ENCODE results near the gene AADACL2. TPM values are rescaled to one million over a fixed set of nuclear protein-coding genes. Genes with fewer than 3 reads are reported as not detected.

AADACL2 gene
- total RNA-seq, 4 donors from 2014 or later = 59.1 to 79.7 (median 75.6) TPM

- 51 to 71% methylated on average over 4 of the region's 4 CpGs for WGBS, 2 donors
- TF ChIP-seq POLR2A (IDR thresholded peaks at IDR 0.05) (no peak), CTCF (IDR thresholded peaks at IDR 0.05) (no peak)
- H3K4me3 ChIP-seq (ENCODE audit: low read depth, poor library complexity, severe bottlenecking) = no peak overlapping the region
- no peak for DNase-seq (ENCODE audit: low spot score in 2 of 2)
- intact Hi-C loops (cut with DNase I; ENCODE audit: low total_unique reads) = no loop called here
Measured at GRCh38 chr3:151795276-151795675, 61.5 kb downstream of the AADACL2 start.

GRCh38 chr3:151796105-151796680 lies 62.5 kb downstream of the AADACL2 start:
- TF ChIP-seq POLR2A (IDR thresholded peaks at IDR 0.05) = no peak
- TF ChIP-seq CTCF (IDR thresholded peaks at IDR 0.05) = no peak
- no peak overlapping the region for H3K4me3 ChIP-seq (ENCODE audit: low read depth, poor library complexity, severe bottlenecking)
- intact Hi-C loops (cut with DNase I; ENCODE audit: low total_unique reads) = no loop called here
- DNase-seq (ENCODE audit: low spot score in 2 of 2) = no peak
- 68 to 71% methylated on average over 1 of the region's 1 CpG for WGBS, 2 donors

- no peak for TF ChIP-seq CTCF (IDR thresholded peaks at IDR 0.05)
- no peak for TF ChIP-seq POLR2A (IDR thresholded peaks at IDR 0.05)
- WGBS, 2 donors = 56 to 61% methylated on average over 2 of the region's 2 CpGs
- intact Hi-C loops (cut with DNase I; ENCODE audit: low total_unique reads) = no loop called here
Measured at GRCh38 chr3:151798466-151798865, 64.7 kb downstream of the AADACL2 start.

GRCh38 chr3:151800431-151800830 lies 66.7 kb downstream of the AADACL2 start:
- TF ChIP-seq POLR2A (IDR thresholded peaks at IDR 0.05) (no peak), CTCF (IDR thresholded peaks at IDR 0.05) (no peak)
- no peak overlapping the region for H3K4me3 ChIP-seq (ENCODE audit: low read depth, poor library complexity, severe bottlenecking)
- intact Hi-C loops (cut with DNase I; ENCODE audit: low total_unique reads) = no loop called here
- DNase-seq (ENCODE audit: low spot score in 2 of 2) = no peak
- 91 to 95% methylated on average over 2 of the region's 2 CpGs for WGBS, 2 donors

More at GRCh38 chr3:151798466-151798865, 64.7 kb downstream of the AADACL2 start:
- H3K4me3 ChIP-seq (ENCODE audit: low read depth, poor library complexity, severe bottlenecking) = no peak overlapping the region
- no peak for DNase-seq (ENCODE audit: low spot score in 2 of 2)

- no peak for DNase-seq (ENCODE audit: low spot score in 2 of 2)
- no peak for TF ChIP-seq CTCF (IDR thresholded peaks at IDR 0.05)
- no peak for TF ChIP-seq POLR2A (IDR thresholded peaks at IDR 0.05)
- intact Hi-C loops (cut with DNase I; ENCODE audit: low total_unique reads) = no loop called here
- WGBS, 2 donors = 38 to 53% methylated on average over 1 of the region's 1 CpG
- H3K4me3 ChIP-seq (ENCODE audit: low read depth, poor library complexity, severe bottlenecking) = no peak overlapping the region
Measured at GRCh38 chr3:151804267-151804666, 70.5 kb downstream of the AADACL2 start.

- no peak for TF ChIP-seq POLR2A (IDR thresholded peaks at IDR 0.05)
- no peak for TF ChIP-seq CTCF (IDR thresholded peaks at IDR 0.05)
- whole genome bisulfite sequencing, 2 donors = 91 to 96% methylated on average over 15 of the region's 15 CpGs
- intact Hi-C loops (cut with DNase I; ENCODE audit: low total_unique reads) = no loop called here
- H3K4me3 ChIP-seq (ENCODE audit: low read depth, poor library complexity, severe bottlenecking) = no peak overlapping the region
- no peak for DNase-seq (ENCODE audit: low spot score in 2 of 2)
Measured at GRCh38 chr3:151806838-151807237, 73.1 kb downstream of the AADACL2 start.

Measured in lower leg skin (tissue), 4 donors.